Fibroblast of lung (primary cell): Measurements from ENCODE around the gene ART4. TPM values are rescaled to one million over a fixed set of nuclear protein-coding genes. Genes with fewer than 3 reads are reported as not detected.

Experiments
- DNase-seq, 2 donors: peaks; one replicate each; pipeline versions ENCODE4 v3.0.0 to v3.0.0-alpha.2; 2010; ENCODE audit warnings: low read depth in 2 of 2
- H2AFZ ChIP-seq: 2 replicates; pipeline ENCODE4 v1.5.1; 2012; ENCODE audit warnings: low read length, control low read depth, inconsistent platforms
- H3K27ac ChIP-seq: 2 replicates; pipeline ENCODE4 v1.5.1; 2011; ENCODE audit warnings: low read length, control low read depth; ENCODE audit not compliant: insufficient read depth
- H3K27me3 ChIP-seq: 2 replicates; pipeline ENCODE4 v1.5.1; 2011; ENCODE audit warnings: mild to moderate bottlenecking, low read length; ENCODE audit not compliant: control insufficient read depth, insufficient read depth
- H3K36me3 ChIP-seq: 2 replicates; pipeline ENCODE4 v1.5.1; 2011; ENCODE audit warnings: low read length; ENCODE audit not compliant: control insufficient read depth, insufficient read depth
- H3K4me1 ChIP-seq: 2 replicates; pipeline ENCODE4 v1.5.1; 2011; ENCODE audit warnings: low read length; ENCODE audit not compliant: control insufficient read depth, insufficient read depth; ENCODE audit errors: extremely low read depth
- H3K4me2 ChIP-seq: 2 replicates; pipeline ENCODE4 v1.5.1; 2011; ENCODE audit warnings: low read length, control low read depth; ENCODE audit not compliant: insufficient read depth; ENCODE audit errors: extremely low read depth
- H3K4me3 ChIP-seq, 4 experiments: fragments of 200-600 bp in 1 of 4; sonication (generic) in 1 of 4; replicated peaks in 1 of 4; 2 replicates each; pipeline ENCODE4 v1.5.1; 2011 to 2016; ENCODE audit warnings: low read length in 4 of 4, low read depth in 3 of 4, mild to moderate bottlenecking in 3 of 4, control low read depth in 2 of 4, inconsistent platforms in 1 of 4, mixed read lengths in 1 of 4; ENCODE audit not compliant: insufficient read depth in 1 of 4; ENCODE audit errors: control extremely low read depth in 1 of 4
- H3K79me2 ChIP-seq: 2 replicates; pipeline ENCODE4 v1.5.1; 2012; ENCODE audit warnings: mild to moderate bottlenecking, low read length, inconsistent platforms; ENCODE audit not compliant: control insufficient read depth, insufficient read depth
- H3K9ac ChIP-seq: 2 replicates; pipeline ENCODE4 v1.5.1; 2011; ENCODE audit warnings: mild to moderate bottlenecking, low read length, control low read depth; ENCODE audit not compliant: insufficient read depth
- H3K9me3 ChIP-seq: 2 replicates; pipeline ENCODE4 v1.5.1; 2012; ENCODE audit warnings: low read depth, low read length; ENCODE audit not compliant: control insufficient read depth, insufficient read depth
- H4K20me1 ChIP-seq: 2 replicates; pipeline ENCODE4 v1.5.1; 2011; ENCODE audit warnings: low read length; ENCODE audit not compliant: control insufficient read depth, insufficient read depth; ENCODE audit errors: extremely low read depth
- EZH2 ChIP-seq: IDR thresholded peaks from 2 replicates; pipeline ENCODE4 v1.5.1; 2012; ENCODE audit warnings: low read length, control low read depth, mild to moderate bottlenecking; ENCODE audit errors: missing control alignments
- polyA plus RNA-seq, 2 donors: library from polyadenylated mRNA; depleted of rRNA in 1 of 2; stranded (reverse) in 1 of 2; unstranded in 1 of 2; fragments of >200 nt; gene quantifications; 2 replicates each; pipeline ENCODE4 v1.2.1, GENCODE V29; 2011 to 2012; ENCODE audit warnings: missing spikeins in 1 of 2
- total RNA-seq: library from RNA; depleted of rRNA; stranded (reverse); fragments of >200 nt; gene quantifications from 2 replicates; pipeline ENCODE4 v1.2.1, GENCODE V29; 2014
- TF ChIP-seq, protein P1 (sequence below), 2 donors: IDR thresholded peaks in 1 of 2; conservative IDR thresholded peaks in 1 of 2; 1 replicate in 1 of 2; 2 replicates in 1 of 2; pipeline ENCODE4 v1.5.1; 2011 to 2012; ENCODE audit warnings: low read length in 2 of 2, control low read depth in 1 of 2, inconsistent platforms in 1 of 2, low read depth in 1 of 2, mild to moderate bottlenecking in 1 of 2

ART4 gene
- total and polyA plus RNA-seq, 2 donors (not counting 1 experiment from before 2014, with no cell fraction given): not detected

DNA sequence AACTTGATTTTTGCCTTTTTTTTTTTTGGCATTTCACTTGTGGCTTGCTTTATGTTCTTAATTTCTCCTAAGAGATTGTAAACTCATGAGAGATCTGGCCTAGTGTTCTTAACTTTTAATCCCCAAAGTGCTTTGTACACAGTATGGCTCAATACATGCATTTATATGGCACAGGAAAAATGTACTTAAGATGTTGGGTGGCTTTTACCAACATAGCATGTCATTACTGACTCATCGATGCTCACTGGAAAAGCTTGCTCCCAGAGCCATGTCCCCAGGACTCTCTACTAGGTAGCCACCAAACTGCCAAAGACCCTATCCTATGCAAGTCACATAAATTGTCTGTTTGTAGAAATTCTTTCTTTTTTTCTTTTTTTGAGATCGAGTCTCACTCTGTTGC, 16.3 kb downstream of the ART4 start:
- DNase-seq: no peak
- Histone ChIP-seq H3K9ac (no peak overlapping the region), H4K20me1 (no peaks in the 10 kb centered on the region), H3K27me3 (no peaks in the 10 kb centered on the region), H3K4me1 (no peaks in the 10 kb centered on the region), H3K36me3 (no peaks in the 10 kb centered on the region), H3K9me3 (no peaks in the 10 kb centered on the region), H3K4me2 (no peak overlapping the region), H3K79me2 (no peaks in the 10 kb centered on the region), H3K4me3 (no peak overlapping the region), H2AFZ (no peak overlapping the region), H3K27ac (no peak overlapping the region)
- TF ChIP-seq, protein P1, sequence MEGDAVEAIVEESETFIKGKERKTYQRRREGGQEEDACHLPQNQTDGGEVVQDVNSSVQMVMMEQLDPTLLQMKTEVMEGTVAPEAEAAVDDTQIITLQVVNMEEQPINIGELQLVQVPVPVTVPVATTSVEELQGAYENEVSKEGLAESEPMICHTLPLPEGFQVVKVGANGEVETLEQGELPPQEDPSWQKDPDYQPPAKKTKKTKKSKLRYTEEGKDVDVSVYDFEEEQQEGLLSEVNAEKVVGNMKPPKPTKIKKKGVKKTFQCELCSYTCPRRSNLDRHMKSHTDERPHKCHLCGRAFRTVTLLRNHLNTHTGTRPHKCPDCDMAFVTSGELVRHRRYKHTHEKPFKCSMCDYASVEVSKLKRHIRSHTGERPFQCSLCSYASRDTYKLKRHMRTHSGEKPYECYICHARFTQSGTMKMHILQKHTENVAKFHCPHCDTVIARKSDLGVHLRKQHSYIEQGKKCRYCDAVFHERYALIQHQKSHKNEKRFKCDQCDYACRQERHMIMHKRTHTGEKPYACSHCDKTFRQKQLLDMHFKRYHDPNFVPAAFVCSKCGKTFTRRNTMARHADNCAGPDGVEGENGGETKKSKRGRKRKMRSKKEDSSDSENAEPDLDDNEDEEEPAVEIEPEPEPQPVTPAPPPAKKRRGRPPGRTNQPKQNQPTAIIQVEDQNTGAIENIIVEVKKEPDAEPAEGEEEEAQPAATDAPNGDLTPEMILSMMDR (conservative IDR thresholded peaks at IDR 0.05 in 1 of 2, IDR thresholded peaks at IDR 0.05 in 1 of 2; ENCODE audit: low read depth in 1 of 2, low read length in 2 of 2): no peak

DNA sequence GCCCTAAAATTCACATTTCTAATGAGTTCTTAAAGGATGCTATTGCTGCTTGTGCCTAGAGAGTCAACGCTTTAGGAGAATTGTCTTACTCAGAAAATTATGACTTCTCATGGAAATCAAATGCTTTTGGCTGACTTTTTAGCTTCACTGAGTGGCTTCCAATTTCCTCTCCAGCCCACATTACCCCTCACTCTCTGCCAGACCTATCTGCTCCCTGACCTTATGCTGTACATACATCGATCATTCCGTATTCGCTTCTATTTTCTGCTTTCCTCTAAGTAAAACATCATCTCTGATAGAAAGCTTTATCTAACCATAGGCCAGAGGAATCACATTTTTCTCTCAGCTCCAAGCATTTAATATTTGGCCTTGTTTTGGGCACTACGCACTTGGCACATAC, 16.8 kb downstream of the ART4 start:
- H3K36me3 ChIP-seq: no peaks in the 10 kb centered on the region
- H3K27me3 ChIP-seq: no peaks in the 10 kb centered on the region
- no peaks in the 10 kb centered on the region for H4K20me1 ChIP-seq
- no peaks in the 10 kb centered on the region for H3K4me1 ChIP-seq
- peak overlapping the region; percentile 34 for H2AFZ ChIP-seq
- no peaks in the 10 kb centered on the region for H3K79me2 ChIP-seq
- no peak overlapping the region for H3K27ac ChIP-seq
- no peak overlapping the region for H3K9ac ChIP-seq
- TF ChIP-seq, protein P1 (conservative IDR thresholded peaks at IDR 0.05 in 1 of 2, IDR thresholded peaks at IDR 0.05 in 1 of 2; ENCODE audit: low read depth in 1 of 2, low read length in 2 of 2): no peak
- no peak for TF ChIP-seq EZH2
- peak in 1 of 2 donors; percentile 5 for DNase-seq
- no peak overlapping the region for H3K4me3 ChIP-seq
- H3K9me3 ChIP-seq: no peaks in the 10 kb centered on the region
- H3K4me2 ChIP-seq: no peak overlapping the region

DNA sequence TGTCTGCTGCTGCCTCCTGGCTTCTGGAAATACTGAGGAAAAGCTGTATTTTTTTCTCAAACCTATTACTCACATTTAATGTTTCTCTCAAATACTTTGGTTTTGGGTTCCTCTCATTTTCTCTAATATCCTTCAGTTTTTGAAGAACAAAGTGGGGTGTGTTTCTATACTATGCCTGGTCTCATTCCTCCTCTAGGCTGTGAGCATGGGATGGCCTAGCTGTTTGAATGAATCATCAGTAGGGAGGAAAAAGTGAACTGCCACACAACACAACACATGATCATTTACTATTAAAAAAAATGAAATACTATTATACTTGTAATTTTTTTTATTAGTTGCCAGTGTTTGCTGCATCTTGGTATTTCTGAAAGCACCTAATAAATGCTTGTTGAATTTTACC, 18.1 kb downstream of the ART4 start:
- Histone ChIP-seq H3K4me1 (no peaks in the 10 kb centered on the region), H3K9ac (no peak overlapping the region), H3K27ac (no peak overlapping the region), H3K9me3 (no peaks in the 10 kb centered on the region), H3K4me2 (no peak overlapping the region), H2AFZ (no peak overlapping the region), H3K4me3 (no peak overlapping the region), H4K20me1 (no peaks in the 10 kb centered on the region), H3K27me3 (no peaks in the 10 kb centered on the region), H3K36me3 (no peaks in the 10 kb centered on the region), H3K79me2 (no peaks in the 10 kb centered on the region)
- TF ChIP-seq, protein P1 (conservative IDR thresholded peaks at IDR 0.05 in 1 of 2, IDR thresholded peaks at IDR 0.05 in 1 of 2; ENCODE audit: low read depth in 1 of 2, low read length in 2 of 2): no peak
- TF ChIP-seq EZH2: no peak
- DNase-seq: no peak
